Fibroblast of upper back skin (primary cell): Measurements from ENCODE around the gene LY9.

Experiments used
- DNase-seq: peaks from one replicate; pipeline ENCODE4 v3.0.0-alpha.2; 2013

LY9 gene

DNA sequence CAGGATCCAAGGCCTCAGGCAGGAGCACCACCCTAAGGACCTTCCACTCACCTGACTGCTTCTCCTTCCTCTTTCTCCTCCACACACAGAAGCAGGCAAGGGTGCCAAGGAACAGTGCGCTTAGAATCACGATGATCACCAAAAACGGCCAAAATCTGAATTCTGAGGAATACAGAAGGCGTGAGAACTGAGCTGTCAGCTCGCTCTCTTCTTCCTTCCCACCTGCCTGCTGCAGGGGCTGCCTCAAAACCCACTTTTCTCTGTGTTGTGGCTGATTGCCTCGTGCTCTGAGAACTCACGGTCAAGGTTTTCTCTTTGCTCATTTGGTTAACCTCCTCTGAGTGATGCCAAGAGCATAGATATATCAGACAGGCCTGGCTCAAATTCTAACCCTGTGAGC, 42.9 kb downstream of the LY9 start:
- no peak for DNase-seq

GRCh38 chr1:160839746-160840145, 43.8 kb downstream of the LY9 start:
- no peak for DNase-seq

DNA sequence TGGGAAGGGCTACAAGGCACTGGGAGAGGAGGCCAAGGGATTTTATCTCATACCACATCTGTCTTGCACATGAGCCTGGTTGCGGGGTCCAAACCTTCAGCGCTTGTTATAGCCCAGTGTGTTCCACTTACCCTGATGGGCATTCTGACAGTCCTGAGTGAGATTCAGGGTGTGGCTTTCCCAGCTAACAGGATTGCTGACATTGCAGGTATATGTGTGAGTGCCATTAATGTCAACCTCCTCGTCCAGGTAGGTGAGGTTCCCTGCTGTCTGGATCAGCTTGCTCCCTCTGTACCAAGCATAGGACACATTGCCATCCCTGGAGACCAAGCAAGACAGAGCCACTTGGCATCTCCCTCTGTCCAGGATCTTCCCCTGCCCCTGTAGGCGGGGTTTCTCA, 45.1 kb downstream of the LY9 start:
- no peak for DNase-seq

DNA sequence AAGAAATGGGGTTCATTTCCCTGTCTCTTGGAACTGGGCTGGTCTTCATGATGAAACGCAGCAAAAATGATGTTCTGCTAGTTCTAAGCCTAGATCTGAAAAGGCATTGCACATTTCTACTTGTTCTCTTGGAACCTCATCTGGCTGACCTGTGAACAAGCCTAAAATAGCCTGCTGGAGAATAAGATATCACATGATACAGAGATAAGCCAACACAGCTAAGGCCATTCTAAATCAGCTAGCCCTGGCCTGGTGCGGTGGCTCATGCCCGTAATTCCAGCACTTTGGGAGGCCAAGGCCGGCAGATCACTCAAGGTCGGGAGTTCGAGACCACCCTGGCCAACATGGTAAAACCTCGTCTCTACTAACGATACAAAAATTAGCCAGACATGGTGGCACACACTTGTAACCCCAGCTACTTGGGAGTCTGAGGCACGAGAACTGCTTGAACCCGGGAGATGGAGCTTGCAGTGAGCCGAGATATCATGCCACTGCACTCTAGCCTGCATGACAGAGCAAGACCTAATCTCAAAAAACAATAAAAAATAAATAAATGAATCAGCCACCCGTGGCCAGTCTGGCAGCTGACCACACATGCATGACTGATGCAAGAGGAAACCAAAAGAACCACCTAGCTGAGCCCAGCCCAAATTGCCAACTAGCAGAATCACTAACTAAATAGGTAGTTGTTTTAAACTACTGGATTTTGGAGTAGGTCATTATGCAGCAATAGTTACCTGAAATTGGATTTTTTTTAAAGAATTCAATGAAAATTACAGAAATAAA, 48.7 kb downstream of the LY9 start:
- DNase-seq, result no peak

- DNase-seq, result no peak
These were observed 50.3 kb downstream of the LY9 start for GRCh38 chr1:160846281-160846680.

DNA sequence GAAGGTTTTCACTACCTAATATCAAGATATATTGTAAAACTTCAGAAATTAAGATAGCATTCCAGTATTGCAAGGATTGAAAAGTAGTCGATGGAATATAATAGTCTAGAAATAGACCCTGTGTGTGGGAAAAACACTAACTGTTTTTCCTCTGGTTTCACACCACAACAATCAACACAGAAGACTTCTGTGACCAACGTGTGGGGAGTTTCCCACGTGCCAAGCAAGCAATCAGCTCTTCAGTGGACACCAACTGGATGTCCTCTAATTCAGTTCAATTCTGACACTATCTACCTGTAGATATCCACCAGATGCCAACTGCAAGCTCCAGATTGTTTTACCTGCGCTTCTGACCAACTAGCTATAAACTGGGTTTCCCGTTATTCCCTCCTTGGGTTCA, 54.6 kb downstream of the LY9 start:
- DNase-seq, result no peak

DNA sequence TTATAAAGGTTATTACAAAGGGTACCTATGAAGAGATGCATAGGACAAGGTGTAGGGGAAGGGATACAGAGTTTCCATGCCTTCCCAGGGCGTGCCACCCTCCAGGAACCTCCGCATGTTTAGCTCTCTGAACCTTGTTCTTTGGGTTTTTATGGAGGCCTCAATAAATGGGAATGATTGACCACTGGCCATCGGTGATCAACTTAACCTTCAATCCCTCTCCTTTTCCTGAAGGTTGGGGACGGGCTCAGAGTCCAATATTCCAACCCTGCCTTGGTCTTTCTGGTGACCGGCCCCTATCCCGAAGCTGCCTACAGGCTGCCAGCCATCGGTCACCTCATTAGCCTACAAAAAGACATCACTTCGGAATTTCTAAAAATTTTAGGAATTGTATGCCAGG, 55.0 kb downstream of the LY9 start:
- no peak for DNase-seq

DNA sequence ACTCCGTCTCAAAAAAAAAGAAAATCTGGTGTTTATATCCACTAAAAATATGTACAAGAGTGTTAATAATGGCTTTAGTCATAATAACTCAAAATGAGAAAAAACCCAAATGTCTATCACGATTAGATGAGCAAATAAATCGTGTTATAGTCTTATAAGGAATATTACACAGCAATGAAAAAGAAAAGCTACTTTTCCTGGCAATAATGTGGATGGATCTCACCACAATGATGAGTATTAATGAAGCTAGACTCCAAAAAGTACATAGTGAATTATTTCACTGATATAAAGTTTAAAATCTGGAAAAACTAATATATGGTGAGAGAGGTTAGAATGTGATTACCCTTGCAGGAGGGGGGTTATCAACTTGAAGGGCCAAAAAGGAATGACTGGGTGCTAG, 57.0 kb downstream of the LY9 start:
- no peak for DNase-seq

- no peak for DNase-seq
These were observed 57.8 kb downstream of the LY9 start for GRCh38 chr1:160853754-160854153.

DNA sequence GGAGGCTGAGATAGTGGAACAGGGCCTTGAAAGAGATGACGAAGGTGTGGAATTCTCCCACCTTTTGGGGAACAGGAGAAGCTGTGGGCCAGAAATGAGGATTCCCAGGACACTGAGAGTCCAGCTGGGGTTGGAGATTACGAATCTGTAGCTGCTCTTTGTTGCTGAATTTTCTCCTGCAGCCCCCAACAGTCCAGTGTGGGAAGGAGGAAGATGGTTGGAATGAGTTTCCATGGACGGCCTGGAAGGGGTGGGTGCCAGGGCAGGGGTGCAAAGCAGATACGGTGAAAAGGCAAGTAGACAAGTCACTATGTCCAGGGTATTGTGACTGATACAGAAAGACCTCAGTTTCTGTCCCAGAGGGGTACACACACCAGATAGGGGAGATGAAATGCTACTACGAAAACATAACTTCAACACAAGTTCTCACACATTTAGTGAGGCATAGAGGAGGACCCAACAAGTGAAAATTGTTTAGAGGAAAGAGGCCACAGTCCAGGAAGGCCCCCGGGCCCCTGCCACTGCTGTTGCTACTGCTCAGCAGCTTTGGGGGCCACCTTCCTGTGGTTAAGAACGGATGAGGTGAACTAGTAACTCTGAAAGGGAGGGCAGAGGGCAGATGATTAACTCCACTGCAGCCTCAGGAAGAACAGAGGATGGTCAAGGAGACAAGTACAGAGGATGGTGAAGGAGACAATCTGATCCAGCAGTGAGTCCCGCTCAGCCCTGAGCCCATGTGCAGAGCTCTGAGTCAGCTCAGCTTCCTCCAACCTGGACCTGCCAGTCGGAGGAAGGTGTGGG, 59.4 kb downstream of the LY9 start:
- no peak for DNase-seq

- DNase-seq, result no peak
These were observed 62.1 kb downstream of the LY9 start for GRCh38 chr1:160858097-160858496.

GRCh38 chr1:160858507-160858906, 62.5 kb downstream of the LY9 start:
- DNase-seq, result no peak

GRCh38 chr1:160859166-160859565, 63.2 kb downstream of the LY9 start:
- no peak for DNase-seq

- no peak for DNase-seq
These were observed 65.0 kb downstream of the LY9 start for GRCh38 chr1:160860840-160861505.

DNA sequence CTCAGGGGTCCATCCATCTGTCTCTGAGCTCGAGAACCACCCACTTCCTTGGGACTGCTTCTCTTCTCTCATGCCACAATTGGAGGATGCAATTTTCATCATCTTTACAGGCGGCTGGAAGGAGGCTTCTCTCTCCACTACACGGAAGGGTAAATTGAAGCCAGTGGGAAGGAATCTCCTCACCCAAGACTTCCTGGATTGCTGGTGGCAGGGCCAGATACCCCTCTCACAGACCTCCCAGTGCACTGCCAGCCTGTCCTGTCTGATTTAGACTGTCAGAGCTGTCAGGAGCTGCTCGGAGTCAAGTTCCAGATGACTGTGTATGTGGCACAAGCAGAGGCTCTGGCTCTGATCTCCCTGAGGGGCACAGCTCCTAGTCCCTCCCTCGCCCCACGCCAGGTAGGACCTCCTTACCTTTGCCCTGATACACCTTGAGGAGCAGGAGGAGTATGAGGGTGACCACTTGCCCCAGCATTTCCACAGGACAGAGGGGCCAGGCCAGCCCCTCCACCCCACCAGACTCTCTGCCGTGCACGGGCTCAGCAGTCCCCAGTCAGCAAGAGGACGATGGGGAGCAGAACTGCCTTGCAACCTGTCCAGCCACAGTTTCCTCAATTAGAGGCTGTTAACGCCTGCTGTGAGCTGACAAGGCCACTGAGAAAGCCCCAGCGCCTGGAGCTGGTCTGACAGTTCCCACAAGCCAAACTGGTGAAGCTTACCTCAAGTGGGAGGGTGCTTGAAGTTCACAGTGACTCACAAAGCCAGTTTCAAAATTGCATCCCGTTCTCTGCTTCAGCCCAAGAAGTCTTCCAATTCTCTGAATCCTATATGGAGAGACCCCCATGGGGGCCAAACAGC, 66.5 kb downstream of the LY9 start, which contains the start of gene CD244:
Gene CD244, minus strand, starts transcription at position 685 of the 858 bp plus-strand sequence. Its CDS starts 210 bp downstream, at position 475.
- no peak for DNase-seq

DNA sequence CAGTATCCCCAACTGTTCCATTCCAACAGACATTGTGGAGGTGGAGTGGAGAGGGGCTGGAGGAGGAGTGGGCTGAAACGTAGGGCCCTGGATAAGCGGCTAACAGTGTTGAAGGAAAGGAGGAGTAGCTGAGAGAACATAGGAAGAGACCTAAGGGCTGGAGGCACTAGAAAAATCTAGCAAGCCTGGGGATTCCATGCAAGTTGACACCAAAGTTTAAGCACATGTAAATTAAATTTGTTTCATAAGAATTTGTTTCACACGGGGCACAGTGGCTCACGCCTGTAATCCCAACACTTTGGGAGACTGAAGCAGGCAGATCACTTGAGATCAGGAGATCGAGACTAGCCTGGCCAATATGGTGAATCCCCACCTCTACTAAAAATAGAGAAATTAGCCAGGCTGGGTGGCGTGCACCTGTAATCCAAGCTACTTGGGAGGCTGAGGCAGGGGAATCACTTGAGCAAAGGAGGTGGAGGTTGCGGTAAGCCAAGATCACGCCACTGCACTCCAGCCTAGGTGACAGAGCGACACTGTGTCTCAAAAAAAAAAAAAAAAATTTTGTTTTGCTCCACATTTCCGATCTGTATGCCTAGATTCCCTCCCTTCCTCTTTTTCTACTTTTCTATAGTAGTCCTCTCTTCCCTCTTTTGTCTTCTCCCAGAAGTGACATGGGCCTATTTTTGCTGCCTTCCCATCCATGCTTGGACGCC, 67.2 kb downstream of the LY9 start:
- DNase-seq, result no peak

DNA sequence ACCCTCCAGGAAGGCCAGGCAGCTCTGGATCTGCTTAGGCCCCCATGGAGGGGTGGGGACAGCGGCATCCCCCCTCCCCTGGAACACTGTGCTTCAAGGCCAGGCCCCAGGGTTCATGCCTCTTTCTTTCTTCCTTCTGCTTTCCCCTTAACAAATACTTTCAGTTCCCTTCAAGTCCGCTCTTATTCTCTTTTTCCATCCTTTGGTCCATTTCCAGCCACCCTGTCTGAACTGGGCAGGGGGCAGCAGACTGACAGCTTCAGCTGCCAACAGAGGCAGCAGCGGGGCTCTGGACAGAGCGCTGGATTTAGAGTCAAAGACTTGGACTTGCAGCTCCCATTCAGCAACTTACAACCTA, 67.8 kb downstream of the LY9 start:
- DNase-seq, result no peak

- DNase-seq, result no peak
These were observed 68.2 kb downstream of the LY9 start for GRCh38 chr1:160864173-160864572.

DNA sequence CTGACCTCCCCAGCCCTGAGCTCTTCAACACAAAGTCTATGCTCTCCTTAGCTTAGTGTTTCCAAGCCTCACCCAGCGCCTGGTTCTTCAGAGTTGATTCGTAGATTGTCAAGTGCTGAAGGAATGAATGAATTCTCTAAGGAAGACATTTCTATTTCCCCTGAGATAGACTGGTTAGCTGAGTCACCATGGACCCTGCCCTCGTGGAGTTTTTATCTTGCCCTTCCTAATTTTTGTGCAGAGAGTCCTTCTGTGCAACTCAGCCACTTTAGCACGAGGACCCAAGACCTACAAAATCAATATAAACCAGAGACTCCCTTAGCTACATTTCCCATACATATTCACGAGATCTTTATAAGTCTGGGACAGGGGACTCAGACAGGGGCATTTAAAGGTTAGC, 69.4 kb downstream of the LY9 start:
- DNase-seq, result no peak

DNA sequence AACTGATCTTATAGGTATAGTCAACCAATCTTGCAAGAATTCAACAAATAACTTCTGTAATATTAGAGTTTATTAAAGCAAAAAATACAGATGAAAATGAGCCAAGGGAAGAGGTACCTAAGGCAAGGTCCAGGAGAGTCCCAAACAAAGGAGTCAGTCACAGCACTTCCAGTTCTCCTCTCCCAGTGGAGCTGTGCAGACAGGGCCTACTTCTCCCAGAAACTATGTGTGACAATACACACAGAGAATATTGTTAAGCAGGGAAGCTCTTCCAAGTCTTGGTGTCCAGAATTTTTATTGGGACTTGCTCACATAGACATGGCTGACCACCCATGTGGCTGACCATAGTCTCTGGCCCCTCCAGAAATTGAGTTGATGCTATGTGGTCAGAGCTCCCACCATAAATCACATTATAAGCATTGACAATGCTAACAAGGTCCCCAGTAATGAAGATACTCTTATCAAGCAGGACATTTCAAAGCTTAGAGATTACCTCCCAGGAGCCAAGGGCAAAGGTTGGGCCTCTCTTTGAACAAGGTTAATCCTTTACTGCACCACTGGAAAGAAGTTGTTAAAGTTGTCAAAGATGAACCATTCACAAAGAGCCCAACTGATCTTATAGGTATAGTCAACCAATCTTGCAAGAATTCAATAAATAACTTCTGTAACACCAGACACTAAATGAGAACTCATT, 70.2 kb downstream of the LY9 start:
- no peak for DNase-seq

- DNase-seq, result no peak
These were observed 70.8 kb downstream of the LY9 start for GRCh38 chr1:160866695-160867260.
